Measurements from ENCODE around the gene LAGE3. TPM values are rescaled to one million over a fixed set of nuclear protein-coding genes. Genes with fewer than 3 reads are reported as not detected.
A peak's percentile ranks its signal among the peaks of the same experiment; 100 is the strongest.

The LAGE3 gene
- total RNA-seq, 1 experiment from 2014 or later, result 175 TPM

DNA sequence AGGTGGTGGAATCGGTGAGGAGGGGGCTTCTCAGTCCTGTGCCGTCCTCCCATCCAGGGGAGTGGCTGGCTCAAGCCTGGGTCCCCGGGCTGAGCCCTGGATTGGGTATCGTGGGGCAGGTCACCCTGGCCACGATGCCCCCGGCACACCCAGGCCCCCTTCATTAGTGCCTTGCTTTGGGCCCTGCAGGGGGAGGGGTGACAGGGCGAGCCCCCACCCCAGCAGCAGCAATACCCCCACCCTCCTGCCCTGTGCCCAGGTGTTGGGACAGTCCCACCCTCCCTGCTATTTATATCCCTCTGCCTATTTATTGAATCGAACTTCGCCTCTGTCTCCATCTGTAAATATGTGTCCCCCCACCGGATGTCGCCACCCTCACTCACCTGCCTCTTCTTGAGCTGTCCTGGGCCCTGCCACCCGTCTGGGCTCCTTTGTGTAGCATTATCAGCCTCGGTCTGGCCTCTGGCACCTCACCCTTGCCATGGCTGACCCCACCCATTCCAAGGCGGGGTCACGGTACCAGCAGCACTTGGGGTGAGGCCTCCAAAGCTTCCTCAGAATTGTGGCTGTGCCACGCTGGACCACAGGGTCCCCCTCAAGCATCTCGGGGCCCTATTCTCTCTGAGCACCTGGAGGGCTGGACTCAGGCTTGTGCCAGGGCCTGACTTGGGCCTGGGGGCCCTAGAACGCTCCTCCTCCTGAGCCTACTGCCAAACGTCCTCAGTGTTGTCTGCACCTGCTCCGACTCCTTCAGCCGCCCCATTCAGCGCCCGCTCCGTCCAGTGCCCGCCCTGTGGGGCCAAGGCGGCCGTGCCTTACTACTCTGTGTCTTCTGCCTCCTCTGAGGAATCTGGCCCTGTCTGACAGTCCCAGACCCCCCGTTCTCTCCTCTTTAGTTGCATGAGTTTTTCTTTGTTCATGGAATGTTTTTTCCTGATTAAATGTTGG, 6.1 kb downstream of the LAGE3 start:
- H3K36me3 ChIP-seq (ENCODE audit: control insufficient read depth, insufficient read depth, low read length), result no peaks in the 10 kb centered on the region
- in situ Hi-C loops (cut with HindIII; ENCODE audit: low pct_unique_long_range_greater_than_20kb, low sequenced_read_pairs), result no loop called here
- TF ChIP-seq POLR2AphosphoS5 (IDR thresholded peaks at IDR 0.05; ENCODE audit: low read depth, low read length) (no peak), SIN3A (IDR thresholded peaks at IDR 0.05; ENCODE audit: borderline replicate concordance, insufficient read depth, low read depth, low read length) (no peak), TCF7L2 (IDR thresholded peaks at IDR 0.05; ENCODE audit: low read depth, low read length) (no peak)
- TF ChIP-seq, protein P1, sequence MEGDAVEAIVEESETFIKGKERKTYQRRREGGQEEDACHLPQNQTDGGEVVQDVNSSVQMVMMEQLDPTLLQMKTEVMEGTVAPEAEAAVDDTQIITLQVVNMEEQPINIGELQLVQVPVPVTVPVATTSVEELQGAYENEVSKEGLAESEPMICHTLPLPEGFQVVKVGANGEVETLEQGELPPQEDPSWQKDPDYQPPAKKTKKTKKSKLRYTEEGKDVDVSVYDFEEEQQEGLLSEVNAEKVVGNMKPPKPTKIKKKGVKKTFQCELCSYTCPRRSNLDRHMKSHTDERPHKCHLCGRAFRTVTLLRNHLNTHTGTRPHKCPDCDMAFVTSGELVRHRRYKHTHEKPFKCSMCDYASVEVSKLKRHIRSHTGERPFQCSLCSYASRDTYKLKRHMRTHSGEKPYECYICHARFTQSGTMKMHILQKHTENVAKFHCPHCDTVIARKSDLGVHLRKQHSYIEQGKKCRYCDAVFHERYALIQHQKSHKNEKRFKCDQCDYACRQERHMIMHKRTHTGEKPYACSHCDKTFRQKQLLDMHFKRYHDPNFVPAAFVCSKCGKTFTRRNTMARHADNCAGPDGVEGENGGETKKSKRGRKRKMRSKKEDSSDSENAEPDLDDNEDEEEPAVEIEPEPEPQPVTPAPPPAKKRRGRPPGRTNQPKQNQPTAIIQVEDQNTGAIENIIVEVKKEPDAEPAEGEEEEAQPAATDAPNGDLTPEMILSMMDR (IDR thresholded peaks at IDR 0.05), result no peak
- TF ChIP-seq, protein P2, sequence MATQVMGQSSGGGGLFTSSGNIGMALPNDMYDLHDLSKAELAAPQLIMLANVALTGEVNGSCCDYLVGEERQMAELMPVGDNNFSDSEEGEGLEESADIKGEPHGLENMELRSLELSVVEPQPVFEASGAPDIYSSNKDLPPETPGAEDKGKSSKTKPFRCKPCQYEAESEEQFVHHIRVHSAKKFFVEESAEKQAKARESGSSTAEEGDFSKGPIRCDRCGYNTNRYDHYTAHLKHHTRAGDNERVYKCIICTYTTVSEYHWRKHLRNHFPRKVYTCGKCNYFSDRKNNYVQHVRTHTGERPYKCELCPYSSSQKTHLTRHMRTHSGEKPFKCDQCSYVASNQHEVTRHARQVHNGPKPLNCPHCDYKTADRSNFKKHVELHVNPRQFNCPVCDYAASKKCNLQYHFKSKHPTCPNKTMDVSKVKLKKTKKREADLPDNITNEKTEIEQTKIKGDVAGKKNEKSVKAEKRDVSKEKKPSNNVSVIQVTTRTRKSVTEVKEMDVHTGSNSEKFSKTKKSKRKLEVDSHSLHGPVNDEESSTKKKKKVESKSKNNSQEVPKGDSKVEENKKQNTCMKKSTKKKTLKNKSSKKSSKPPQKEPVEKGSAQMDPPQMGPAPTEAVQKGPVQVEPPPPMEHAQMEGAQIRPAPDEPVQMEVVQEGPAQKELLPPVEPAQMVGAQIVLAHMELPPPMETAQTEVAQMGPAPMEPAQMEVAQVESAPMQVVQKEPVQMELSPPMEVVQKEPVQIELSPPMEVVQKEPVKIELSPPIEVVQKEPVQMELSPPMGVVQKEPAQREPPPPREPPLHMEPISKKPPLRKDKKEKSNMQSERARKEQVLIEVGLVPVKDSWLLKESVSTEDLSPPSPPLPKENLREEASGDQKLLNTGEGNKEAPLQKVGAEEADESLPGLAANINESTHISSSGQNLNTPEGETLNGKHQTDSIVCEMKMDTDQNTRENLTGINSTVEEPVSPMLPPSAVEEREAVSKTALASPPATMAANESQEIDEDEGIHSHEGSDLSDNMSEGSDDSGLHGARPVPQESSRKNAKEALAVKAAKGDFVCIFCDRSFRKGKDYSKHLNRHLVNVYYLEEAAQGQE (IDR thresholded peaks at IDR 0.05; ENCODE audit: insufficient read depth in 1 of 2, low read depth in 2 of 2, low read length in 1 of 2), result no peak
- no peak overlapping the region for H3K27ac ChIP-seq (ENCODE audit: low read length)
- DNase-seq (ENCODE audit: low read depth, low spot score) (no peak), ATAC-seq (peak; percentile 40; the same call in 1 of the 2 replicates)
- peaks cover 14% of the 10 kb centered on the region for H3K4me1 ChIP-seq (ENCODE audit: control insufficient read depth, insufficient read depth, low read length)
- intact Hi-C loops (cut with micrococcal nuclease; ENCODE audit: unreplicated experiment), result no loop called here
- no TSS peak for BruUV-seq (replicated peaks)
- no peaks in the 10 kb centered on the region for H3K27me3 ChIP-seq (ENCODE audit: control insufficient read depth, insufficient read depth, low read length)
- H3K9me3 ChIP-seq (ENCODE audit: control insufficient read depth, insufficient read depth, low read depth, low read length), result no peaks in the 10 kb centered on the region
- CTCF ChIA-PET, result interaction anchor here (0.7 kb wide), 1 partner anchor 65 kb away, joined by 3 read pairs; no protein-coding TSS in a partner anchor
- POLR2A ChIA-PET, result interaction anchor here (0.5 kb wide), 1 partner anchor 8 kb away, joined by 5 read pairs; no protein-coding TSS in a partner anchor
- H3K4me3 ChIP-seq (ENCODE audit: low read depth in 2 of 2, low read length in 2 of 2), result no peak overlapping the region

DNA sequence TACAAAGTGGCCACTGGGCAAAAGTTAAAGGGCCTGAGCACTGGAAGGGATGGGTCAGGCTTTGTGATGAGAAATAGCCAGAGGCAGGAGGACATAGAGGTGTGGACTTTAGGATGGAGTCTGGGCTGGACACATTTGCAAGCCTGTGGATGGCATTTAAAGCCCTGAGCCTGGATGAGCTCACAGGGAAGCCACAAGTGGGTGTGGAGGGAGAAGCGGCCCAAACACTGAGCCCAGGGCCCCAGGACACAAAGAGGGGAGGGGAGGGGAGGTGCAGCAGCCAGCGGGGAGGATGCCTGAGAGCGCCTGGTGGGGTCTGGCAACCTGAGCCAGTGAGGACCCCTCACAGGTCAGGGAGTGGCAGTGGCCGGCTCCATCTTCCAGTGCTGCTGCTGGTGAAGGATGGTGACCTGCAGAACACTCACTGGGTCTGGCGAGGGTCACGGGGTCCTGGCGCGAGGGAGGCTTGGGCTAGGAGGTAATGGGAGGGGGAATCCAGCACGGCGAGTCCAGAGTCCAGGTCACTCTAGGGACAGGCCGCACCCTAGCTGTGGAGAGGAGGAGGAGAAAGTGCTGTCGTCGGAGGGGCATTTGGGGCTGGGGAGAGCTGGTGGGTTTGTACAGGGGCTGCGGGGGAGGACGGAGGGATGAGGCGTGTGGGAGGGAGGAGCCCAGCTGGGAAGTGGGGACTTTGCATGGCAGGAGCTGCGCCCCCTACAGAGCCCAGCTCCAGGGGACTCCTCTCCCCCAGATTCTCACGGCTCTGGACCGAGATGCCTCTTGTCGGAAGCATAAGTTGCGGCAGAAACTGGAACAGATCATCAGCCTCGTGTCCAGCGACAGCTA, 7.0 kb downstream of the LAGE3 start:
- ATAC-seq (no peak), DNase-seq (ENCODE audit: low read depth, low spot score) (no peak)
- H3K4me3 ChIP-seq (ENCODE audit: low read depth in 2 of 2, low read length in 2 of 2), result no peak overlapping the region
- no peak overlapping the region for H3K27ac ChIP-seq (ENCODE audit: low read length)
- ChIA-PET POLR2A (no interaction called here), CTCF (interaction anchor here (0.6 kb wide), 1 partner anchor 55 kb away, joined by 5 read pairs; no protein-coding TSS in a partner anchor)
- H3K27me3 ChIP-seq (ENCODE audit: control insufficient read depth, insufficient read depth, low read length), result no peaks in the 10 kb centered on the region
- H3K4me1 ChIP-seq (ENCODE audit: control insufficient read depth, insufficient read depth, low read length), result peaks cover 6% of the 10 kb centered on the region
- TF ChIP-seq, protein P1 (IDR thresholded peaks at IDR 0.05), result no peak
- TF ChIP-seq POLR2AphosphoS5 (IDR thresholded peaks at IDR 0.05; ENCODE audit: low read depth, low read length) (no peak), TCF7L2 (IDR thresholded peaks at IDR 0.05; ENCODE audit: low read depth, low read length) (no peak), SIN3A (IDR thresholded peaks at IDR 0.05; ENCODE audit: borderline replicate concordance, insufficient read depth, low read depth, low read length) (no peak)
- TF ChIP-seq, protein P2 (IDR thresholded peaks at IDR 0.05; ENCODE audit: insufficient read depth in 1 of 2, low read depth in 2 of 2, low read length in 1 of 2), result no peak
- no peaks in the 10 kb centered on the region for H3K9me3 ChIP-seq (ENCODE audit: control insufficient read depth, insufficient read depth, low read depth, low read length)
- intact Hi-C loops (cut with micrococcal nuclease; ENCODE audit: unreplicated experiment), result no loop called here
- H3K36me3 ChIP-seq (ENCODE audit: control insufficient read depth, insufficient read depth, low read length), result no peaks in the 10 kb centered on the region
- BruUV-seq (replicated peaks), result no TSS peak
- in situ Hi-C loops (cut with HindIII; ENCODE audit: low pct_unique_long_range_greater_than_20kb, low sequenced_read_pairs), result no loop called here
